ENCODE measurements around the gene TMC7. TPM values are rescaled to one million over a fixed set of nuclear protein-coding genes. Genes with fewer than 3 reads are reported as not detected.

Gene TMC7
- total RNA-seq, 1 experiment from 2014 or later: 4.3 TPM

DNA sequence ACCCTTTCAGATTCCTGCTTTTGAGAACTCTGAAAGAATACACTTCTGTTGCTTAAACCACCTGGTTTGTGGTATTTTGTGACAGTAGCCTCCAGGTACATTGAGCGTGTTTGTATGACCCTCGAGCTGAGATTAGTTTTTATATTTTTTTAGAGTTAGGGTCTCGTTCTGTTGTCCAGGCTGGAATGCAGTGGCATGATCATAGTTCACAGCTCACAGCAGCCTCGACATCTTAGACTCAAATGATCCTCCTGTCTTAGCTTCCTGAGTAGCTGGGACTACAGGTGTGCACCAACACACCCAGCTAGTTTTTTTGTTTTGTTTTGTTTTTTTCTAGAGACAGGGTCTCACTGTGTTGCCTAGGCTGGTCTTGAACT, 125.5 kb downstream of the TMC7 start:
- Mint-ChIP-seq H3K9me3 (no peaks in the 10 kb centered on the region), H3K27ac (no peak overlapping the region; a peak in 1 of 7 replicates), H3K27me3 (ENCODE audit: low read depth) (peaks cover 18% of the 10 kb centered on the region), H3K36me3 (ENCODE audit: insufficient read depth in 1 of 3, low read depth in 3 of 3) (peaks cover 0 to 1% (median 0%) of the 10 kb centered on the region in 3 experiments; a peak in 1 of 7 replicates), H3K4me3 (no peak overlapping the region), H3K4me1 (peaks cover 19 to 21% of the 10 kb centered on the region in 2 experiments)
- H3K9ac ChIP-seq (ENCODE audit: extremely low read depth, insufficient read length, low read length): no peak overlapping the region
- no peak overlapping the region for H2BK20ac ChIP-seq (ENCODE audit: low read depth, low read length, poor library complexity, severe bottlenecking)
- no peak overlapping the region for H4K91ac ChIP-seq (ENCODE audit: insufficient read length, low read depth, low read length)
- H2BK120ac ChIP-seq (ENCODE audit: low read depth, low read length, poor library complexity, severe bottlenecking): no peak overlapping the region
- no peak overlapping the region for H3K14ac ChIP-seq (ENCODE audit: insufficient read depth, low read length)
- no peak for DNase-seq
- no peak overlapping the region for H4K8ac ChIP-seq (replicated peaks; ENCODE audit: insufficient read length, low read depth, low read length)
- no peaks in the 10 kb centered on the region for H4K20me1 ChIP-seq (ENCODE audit: control insufficient read depth, insufficient read depth, insufficient read length)
- H3K27me3 ChIP-seq (ENCODE audit: insufficient read depth, low read length): no peaks in the 10 kb centered on the region; the same call in 1 of the 2 replicates
- H2BK12ac ChIP-seq (ENCODE audit: insufficient read length, low read depth, low read length): no peak overlapping the region
- no peaks in the 10 kb centered on the region for H3K79me1 ChIP-seq (ENCODE audit: insufficient read depth, low read depth, low read length, poor library complexity, severe bottlenecking)
- H3K23ac ChIP-seq (ENCODE audit: insufficient read length, low read depth, low read length): no peak overlapping the region
- no peak overlapping the region for H3T11ph ChIP-seq (ENCODE audit: low read length)
- no peaks in the 10 kb centered on the region for H3K79me2 ChIP-seq (ENCODE audit: insufficient read depth, low read length)
- H2BK5ac ChIP-seq (ENCODE audit: insufficient read length, low read length): no peak overlapping the region
- H3K4me1 ChIP-seq (ENCODE audit: insufficient read depth, low read length): no peaks in the 10 kb centered on the region; the same call in 1 of the 2 replicates
- WGBS (ENCODE audit: extremely low coverage, insufficient read length, low lambda C conversion rate): no CpG with 5 or more reads among the region's 4 CpGs
- H4K5ac ChIP-seq (ENCODE audit: insufficient read length, low read depth, low read length): no peak overlapping the region
- H2BK15ac ChIP-seq (ENCODE audit: low read depth, low read length): no peak overlapping the region
- no peak overlapping the region for H3K4me2 ChIP-seq (ENCODE audit: insufficient read depth, insufficient read length, low read length)
- no peak overlapping the region for H2AK5ac ChIP-seq (ENCODE audit: insufficient read length, low read length)
- H3K4ac ChIP-seq (ENCODE audit: low read depth, low read length): no peak overlapping the region
- no peak overlapping the region for H3K18ac ChIP-seq (ENCODE audit: insufficient read length, low read depth, low read length)
- no peaks in the 10 kb centered on the region for H3K9me3 ChIP-seq (ENCODE audit: control insufficient read depth, low read depth, low read length)
- H3K27ac ChIP-seq (ENCODE audit: insufficient read length, low read depth, low read length): no peak overlapping the region
- peaks cover 6% of the 10 kb centered on the region for H3K23me2 ChIP-seq (ENCODE audit: insufficient read length, low read depth, low read length, poor library complexity, severe bottlenecking)
- TF ChIP-seq, protein P1, sequence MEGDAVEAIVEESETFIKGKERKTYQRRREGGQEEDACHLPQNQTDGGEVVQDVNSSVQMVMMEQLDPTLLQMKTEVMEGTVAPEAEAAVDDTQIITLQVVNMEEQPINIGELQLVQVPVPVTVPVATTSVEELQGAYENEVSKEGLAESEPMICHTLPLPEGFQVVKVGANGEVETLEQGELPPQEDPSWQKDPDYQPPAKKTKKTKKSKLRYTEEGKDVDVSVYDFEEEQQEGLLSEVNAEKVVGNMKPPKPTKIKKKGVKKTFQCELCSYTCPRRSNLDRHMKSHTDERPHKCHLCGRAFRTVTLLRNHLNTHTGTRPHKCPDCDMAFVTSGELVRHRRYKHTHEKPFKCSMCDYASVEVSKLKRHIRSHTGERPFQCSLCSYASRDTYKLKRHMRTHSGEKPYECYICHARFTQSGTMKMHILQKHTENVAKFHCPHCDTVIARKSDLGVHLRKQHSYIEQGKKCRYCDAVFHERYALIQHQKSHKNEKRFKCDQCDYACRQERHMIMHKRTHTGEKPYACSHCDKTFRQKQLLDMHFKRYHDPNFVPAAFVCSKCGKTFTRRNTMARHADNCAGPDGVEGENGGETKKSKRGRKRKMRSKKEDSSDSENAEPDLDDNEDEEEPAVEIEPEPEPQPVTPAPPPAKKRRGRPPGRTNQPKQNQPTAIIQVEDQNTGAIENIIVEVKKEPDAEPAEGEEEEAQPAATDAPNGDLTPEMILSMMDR (conservative IDR thresholded peaks at IDR 0.05): no peak
- no peak overlapping the region for H2AFZ ChIP-seq (ENCODE audit: low read length)
- no peak overlapping the region for H3K56ac ChIP-seq (ENCODE audit: insufficient read length, low read depth, low read length)
